K562 (cell line): ENCODE measurements around the gene IRAK2. TPM values are rescaled to one million over a fixed set of nuclear protein-coding genes. Genes with fewer than 3 reads are reported as not detected.

ENCODE experiments used
- BRD9 ChIP-seq: fragments of 450-650 bp; IDR thresholded peaks from 2 replicates; pipeline ENCODE4 v1.6.1; 2018; ENCODE audit warnings: low read depth; ENCODE audit not compliant: partially characterized antibody
- CHD7 ChIP-seq: fragments of 200-600 bp; sonication (generic); IDR thresholded peaks from one replicate; pipeline ENCODE4 v1.6.1; 2012; ENCODE audit warnings: mild to moderate bottlenecking, low read depth, low read length, inconsistent platforms
- CREB1 ChIP-seq, 2 experiments: sonication (generic) in 1 of 2; formaldehyde crosslinking in 1 of 2; IDR thresholded peaks; 2 replicates each; pipeline versions ENCODE4 v1.6.1 to v1.8.0; 2012 to 2022; ENCODE audit warnings: inconsistent platforms in 1 of 2, mild to moderate bottlenecking in 1 of 2, missing genetic modification reagents in 1 of 2, moderate library complexity in 1 of 2
- CTCFL ChIP-seq: IDR thresholded peaks from 2 replicates; pipeline ENCODE4 v1.6.1; 2011; ENCODE audit warnings: borderline replicate concordance, low read depth, mild to moderate bottlenecking, moderate library complexity, low read length; ENCODE audit not compliant: insufficient read depth, poor library complexity, severe bottlenecking
- ELK1 ChIP-seq: sonication (generic); formaldehyde crosslinking; IDR thresholded peaks from 2 replicates; pipeline ENCODE4 v1.8.1; 2022; ENCODE audit warnings: missing genetic modification reagents
- KLF6 ChIP-seq: fragments of 250-450 bp; sonication (Bioruptor Pico); IDR thresholded peaks from 2 replicates; pipeline ENCODE4 v1.4.0; 2020; ENCODE audit warnings: mild to moderate bottlenecking, moderate library complexity, borderline replicate concordance
- MTA1 ChIP-seq: fragments of 450-650 bp; IDR thresholded peaks from 2 replicates; pipeline ENCODE4 v1.6.1; 2017; ENCODE audit warnings: borderline replicate concordance
- NBN ChIP-seq: fragments of 450-650 bp; IDR thresholded peaks from 2 replicates; pipeline ENCODE4 v1.6.1; 2016; ENCODE audit warnings: low read depth, mild to moderate bottlenecking
- SUPT5H ChIP-seq: fragments of 450-650 bp; IDR thresholded peaks from 2 replicates; pipeline ENCODE4 v1.6.1; 2016
- ZNF232 ChIP-seq: sonication (generic); formaldehyde crosslinking; IDR thresholded peaks from 2 replicates; pipeline ENCODE4 v1.8.0; 2022; ENCODE audit warnings: mild to moderate bottlenecking, missing genetic modification reagents
- ZNF57 ChIP-seq: fragments of 450-650 bp; formaldehyde crosslinking; IDR thresholded peaks from 2 replicates; pipeline ENCODE4 v1.4.0; 2020; ENCODE audit warnings: mild to moderate bottlenecking, moderate library complexity
- polyA plus RNA-seq, 8 experiments: library from polyadenylated mRNA; depleted of rRNA in 4 of 8; stranded (reverse) in 5 of 8; unstranded in 3 of 8; fragments of >200 nt; fragmentation: Nextera tagmentation in 2 of 8; fragmentation: Illumina TruSeq in 1 of 8; extraction: Ambion mirVana in 2 of 8; extraction: Trizol in 1 of 8; gene quantifications; 2 replicates each; pipeline versions ENCODE4 v1.2.1 to v1.2.3, GENCODE V29; 2011 to 2014; ENCODE audit warnings: inconsistent platforms in 1 of 8, missing spikeins in 1 of 8
- total RNA-seq, 7 experiments: library from RNA; depleted of rRNA in 6 of 7; stranded (reverse); fragments of >200 nt in 6 of 7; fragmentation: Illumina TruSeq in 2 of 7; extraction: Trizol in 2 of 7; gene quantifications; 2 replicates each; pipeline versions ENCODE4 v1.2.1 to v1.2.3, GENCODE V29; 2011 to 2021; ENCODE audit warnings: low replicate concordance in 1 of 7

Gene IRAK2
- total and polyA plus RNA-seq, 9 of the 15 experiments (the other 6 are each of a cell fraction or from before 2014, with no cell fraction given): 0.42 to 4.4 (median 2.7) TPM

GRCh38 chr3:10115326-10116137 is 49.2 kb upstream of the IRAK2 start, which contains the start of gene BRK1 (continued):
- no peak for TF ChIP-seq CTCFL
- TF ChIP-seq ZNF232 (CRISPR knock-in tag): 0 out of 2 replicates have a peak, but pooled peaks have one; percentile 29
- TF ChIP-seq BRD9: no peak
- TF ChIP-seq NBN: no peak
- TF ChIP-seq ELK1 (CRISPR knock-in tag): no peak
- no peak for TF ChIP-seq CHD7
- TF ChIP-seq ZNF57 (CRISPR knock-in tag): no peak
- no peak for TF ChIP-seq MTA1
- no peak for TF ChIP-seq KLF6 (CRISPR knock-in tag)
- TF ChIP-seq CREB1 (IDR thresholded peaks at IDR 0.05): peak; percentile 92
- peak; percentile 94 for TF ChIP-seq CREB1 (CRISPR knock-in tag; IDR thresholded peaks at IDR 0.05)
- TF ChIP-seq SUPT5H: peak; percentile 99
